Mesendoderm (in vitro differentiated cells): Measurements from ENCODE around the gene MRPL37.

ENCODE experiments used
- DNase-seq: peaks from one replicate; pipeline ENCODE4 v3.0.0; 2013
- H2AK5ac ChIP-seq: 2 replicates; pipeline ENCODE4 v1.6.1; 2013; ENCODE audit warnings: low read length, inconsistent platforms
- H2BK120ac ChIP-seq: 2 replicates; pipeline ENCODE4 v1.6.1; 2013; ENCODE audit warnings: low read depth, mild to moderate bottlenecking, low read length, moderate library complexity, mixed read lengths
- H2BK15ac ChIP-seq: replicated peaks from 2 replicates; pipeline ENCODE4 v1.6.1; 2013; ENCODE audit warnings: low read depth, mild to moderate bottlenecking, moderate library complexity
- H2BK5ac ChIP-seq: 2 replicates; pipeline ENCODE4 v1.6.1; 2013; ENCODE audit warnings: low read length, inconsistent platforms
- H3K18ac ChIP-seq: 2 replicates; pipeline ENCODE4 v1.6.1; 2013; ENCODE audit warnings: mild to moderate bottlenecking, low read length, mixed read lengths
- H3K23ac ChIP-seq: one replicate; pipeline ENCODE4 v1.6.1; 2013; ENCODE audit warnings: low read length
- H3K27ac ChIP-seq: 2 replicates; pipeline ENCODE4 v1.5.1; 2013; ENCODE audit warnings: low read depth, mild to moderate bottlenecking, inconsistent platforms, low read length, moderate library complexity
- H3K27me3 ChIP-seq: 2 replicates; pipeline ENCODE4 v1.6.1; 2013; ENCODE audit warnings: low read length, control low read depth, mild to moderate bottlenecking, inconsistent platforms; ENCODE audit not compliant: insufficient read depth, poor library complexity
- H3K36me3 ChIP-seq: 2 replicates; pipeline ENCODE4 v1.6.1; 2013; ENCODE audit warnings: low read length, inconsistent platforms; ENCODE audit not compliant: control insufficient read depth, insufficient read depth
- H3K4ac ChIP-seq: one replicate; pipeline ENCODE4 v1.6.1; 2013; ENCODE audit warnings: low read depth, mild to moderate bottlenecking, low read length, moderate library complexity
- H3K4me1 ChIP-seq: 2 replicates; pipeline ENCODE4 v1.6.1; 2013; ENCODE audit warnings: low read depth, low read length, inconsistent platforms; ENCODE audit not compliant: control insufficient read depth
- H3K4me2 ChIP-seq: 2 replicates; pipeline ENCODE4 v1.6.1; 2013; ENCODE audit warnings: low read length
- H3K4me3 ChIP-seq: 2 replicates; pipeline ENCODE4 v1.5.1; 2013; ENCODE audit warnings: mild to moderate bottlenecking, low read length
- H3K56ac ChIP-seq: one replicate; pipeline ENCODE4 v1.6.1; 2013; ENCODE audit warnings: low read length
- H3K79me1 ChIP-seq: 2 replicates; pipeline ENCODE4 v1.6.1; 2013; ENCODE audit warnings: low read length, inconsistent platforms
- H3K79me2 ChIP-seq: 2 replicates; pipeline ENCODE4 v1.6.1; 2013; ENCODE audit warnings: mild to moderate bottlenecking, low read length; ENCODE audit not compliant: control insufficient read depth, insufficient read depth
- H3K9ac ChIP-seq: 2 replicates; pipeline ENCODE4 v1.6.1; 2013; ENCODE audit warnings: low read length, inconsistent platforms
- H4K5ac ChIP-seq: one replicate; pipeline ENCODE4 v1.6.1; 2013; ENCODE audit warnings: low read length
- H4K8ac ChIP-seq: one replicate; pipeline ENCODE4 v1.6.1; 2013; ENCODE audit warnings: low read depth, mild to moderate bottlenecking, control low read depth, low read length, moderate library complexity
- WGBS: extraction: QIAGEN DNeasy Blood & Tissue Kit; methylation state at CpG from one replicate; pipeline ENCODE4 v1.1.7; 2013; ENCODE audit warnings: low lambda C conversion rate, missing lambda C conversion rate; ENCODE audit not compliant: insufficient coverage; ENCODE audit errors: extremely low coverage; 5-methylcytosine and 5-hydroxymethylcytosine counted together

MRPL37 gene

GRCh38 chr1:54180701-54181360 lies 19.1 kb upstream of the MRPL37 start:
- DNase-seq: no peak
- Histone ChIP-seq H3K4ac (no peak overlapping the region), H3K18ac (no peak overlapping the region), H2AK5ac (no peak overlapping the region), H4K5ac (no peak overlapping the region), H3K4me1 (no peaks in the 10 kb centered on the region), H3K56ac (no peak overlapping the region), H2BK5ac (no peak overlapping the region), H3K79me2 (no peaks in the 10 kb centered on the region), H3K23ac (no peak overlapping the region), H3K4me3 (no peak overlapping the region), H3K27me3 (no peaks in the 10 kb centered on the region), H3K4me2 (no peak overlapping the region), H2BK120ac (no peak overlapping the region), H4K8ac (no peak overlapping the region), H3K36me3 (no peaks in the 10 kb centered on the region), H3K27ac (no peak overlapping the region), H3K9ac (no peak overlapping the region), H2BK15ac (no peak overlapping the region), H3K79me1 (no peaks in the 10 kb centered on the region)
- no CpG with 5 or more reads among the region's 5 CpGs for WGBS

GRCh38 chr1:54186056-54186455 lies 13.9 kb upstream of the MRPL37 start:
- H3K79me2 ChIP-seq: no peaks in the 10 kb centered on the region
- no peaks in the 10 kb centered on the region for H3K27me3 ChIP-seq
- no peak overlapping the region for H4K8ac ChIP-seq
- H2BK120ac ChIP-seq: no peak overlapping the region
- H2BK5ac ChIP-seq: no peak overlapping the region
- H3K4me1 ChIP-seq: no peaks in the 10 kb centered on the region
- H2AK5ac ChIP-seq: no peak overlapping the region
- H4K5ac ChIP-seq: no peak overlapping the region
- H3K23ac ChIP-seq: no peak overlapping the region
- no peaks in the 10 kb centered on the region for H3K79me1 ChIP-seq
- no peak overlapping the region for H3K56ac ChIP-seq
- no peaks in the 10 kb centered on the region for H3K36me3 ChIP-seq
- no peak overlapping the region for H3K4me3 ChIP-seq
- H3K9ac ChIP-seq: no peak overlapping the region
- no peak overlapping the region for H2BK15ac ChIP-seq
- H3K4ac ChIP-seq: no peak overlapping the region
- no peak overlapping the region for H3K18ac ChIP-seq
- no peak for DNase-seq
- H3K27ac ChIP-seq: no peak overlapping the region
- WGBS: no CpG with 5 or more reads among the region's 3 CpGs
- no peak overlapping the region for H3K4me2 ChIP-seq

DNA sequence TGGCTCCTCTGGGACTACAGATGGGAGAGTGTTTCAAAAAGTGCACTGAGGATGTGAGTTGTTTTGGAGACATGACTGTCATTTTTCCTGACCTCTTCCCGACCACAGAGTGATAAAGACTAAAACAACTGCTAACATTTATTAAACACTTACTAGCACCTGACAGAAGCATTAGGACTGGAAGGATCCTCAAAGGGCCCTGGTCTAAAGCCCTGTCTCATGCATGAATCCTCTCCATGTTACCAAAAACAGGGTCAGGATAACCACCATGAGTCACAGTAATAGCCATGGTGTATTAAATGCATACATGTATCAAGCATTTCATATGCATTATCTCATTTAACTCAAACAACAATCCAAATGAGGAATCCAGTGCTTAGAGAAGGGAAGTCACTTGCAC lies 11.7 kb upstream of the MRPL37 start:
- Histone ChIP-seq H3K9ac (no peak overlapping the region), H2BK15ac (no peak overlapping the region), H3K4me2 (no peak overlapping the region), H2AK5ac (no peak overlapping the region), H3K27me3 (no peaks in the 10 kb centered on the region), H4K8ac (no peak overlapping the region), H3K36me3 (no peaks in the 10 kb centered on the region), H2BK5ac (no peak overlapping the region), H4K5ac (no peak overlapping the region), H3K79me1 (no peaks in the 10 kb centered on the region), H3K18ac (no peak overlapping the region), H3K4me3 (no peak overlapping the region), H3K27ac (no peak overlapping the region), H3K23ac (no peak overlapping the region), H3K79me2 (no peaks in the 10 kb centered on the region), H3K4ac (no peak overlapping the region), H2BK120ac (no peak overlapping the region), H3K56ac (no peak overlapping the region), H3K4me1 (no peaks in the 10 kb centered on the region)
- no peak for DNase-seq
- no CpG with 5 or more reads among the region's 1 CpG for WGBS

DNA sequence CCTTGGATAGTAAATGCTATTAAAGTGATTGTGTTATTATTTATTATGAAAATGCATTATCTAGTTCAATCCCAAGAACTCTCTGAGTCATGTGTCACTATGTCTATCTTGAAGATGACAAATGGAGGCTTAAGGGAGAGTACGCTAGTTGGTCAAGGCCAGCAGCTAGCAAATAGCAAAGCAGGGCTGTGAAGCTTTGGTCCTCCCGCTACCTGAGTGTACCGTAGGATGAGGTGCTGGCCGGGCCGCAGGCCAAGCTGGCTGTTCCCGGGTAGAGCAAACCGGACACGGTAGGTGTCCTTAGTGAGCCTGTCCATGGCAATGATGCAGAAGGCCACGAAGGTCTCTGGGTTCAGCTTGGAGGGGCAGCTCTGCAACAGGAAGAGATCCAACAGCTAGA lies 9.4 kb upstream of the MRPL37 start:
- Histone ChIP-seq H2BK120ac (no peak overlapping the region), H3K4me2 (no peak overlapping the region)
- WGBS: no CpG with 5 or more reads among the region's 9 CpGs

DNA sequence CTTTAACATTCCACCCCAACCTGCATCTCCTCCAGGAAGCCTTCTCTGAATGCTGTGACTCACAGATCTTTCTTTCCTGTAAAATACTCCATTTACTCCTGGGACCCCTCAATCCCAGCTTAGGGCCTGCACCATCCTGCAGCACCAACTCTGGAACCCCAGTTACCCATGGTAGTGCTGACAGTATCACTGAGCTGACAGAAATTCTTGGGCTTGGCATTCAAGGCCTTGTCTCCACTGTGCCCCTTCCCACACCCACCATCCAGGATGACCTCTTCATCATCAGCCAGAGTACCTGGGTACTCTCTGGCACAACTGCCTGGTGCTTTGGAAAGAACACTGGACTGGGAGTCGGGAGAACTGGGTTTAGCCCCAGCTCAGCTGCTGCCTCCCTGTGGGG lies 8.4 kb upstream of the MRPL37 start:
- Histone ChIP-seq H3K79me1 (no peaks in the 10 kb centered on the region), H3K18ac (no peak overlapping the region), H3K4me1 (no peaks in the 10 kb centered on the region), H4K8ac (no peak overlapping the region), H2BK15ac (no peak overlapping the region), H2BK5ac (no peak overlapping the region), H3K56ac (no peak overlapping the region), H3K79me2 (no peaks in the 10 kb centered on the region), H4K5ac (no peak overlapping the region), H2AK5ac (no peak overlapping the region), H3K4me3 (no peak overlapping the region), H3K4ac (no peak overlapping the region), H3K9ac (no peak overlapping the region), H2BK120ac (no peak overlapping the region), H3K27me3 (no peaks in the 10 kb centered on the region), H3K36me3 (no peaks in the 10 kb centered on the region), H3K23ac (no peak overlapping the region), H3K4me2 (no peak overlapping the region), H3K27ac (no peak overlapping the region)
- no CpG with 5 or more reads among the region's 1 CpG for WGBS
- DNase-seq: no peak

More for the DNA sequence above, 9.4 kb upstream of the MRPL37 start:
- no peak overlapping the region for H4K5ac ChIP-seq
- H2AK5ac ChIP-seq: no peak overlapping the region
- no peak overlapping the region for H4K8ac ChIP-seq
- no peak overlapping the region for H3K18ac ChIP-seq
- H3K79me2 ChIP-seq: no peaks in the 10 kb centered on the region
- H3K56ac ChIP-seq: no peak overlapping the region
- no peaks in the 10 kb centered on the region for H3K4me1 ChIP-seq
- H3K4ac ChIP-seq: no peak overlapping the region
- H2BK15ac ChIP-seq: no peak overlapping the region
- H3K9ac ChIP-seq: no peak overlapping the region
- no peaks in the 10 kb centered on the region for H3K27me3 ChIP-seq
- no peaks in the 10 kb centered on the region for H3K36me3 ChIP-seq
- no peak overlapping the region for H3K23ac ChIP-seq
- no peaks in the 10 kb centered on the region for H3K79me1 ChIP-seq
- H3K27ac ChIP-seq: no peak overlapping the region
- no peak for DNase-seq
- no peak overlapping the region for H3K4me3 ChIP-seq
- H2BK5ac ChIP-seq: no peak overlapping the region

DNA sequence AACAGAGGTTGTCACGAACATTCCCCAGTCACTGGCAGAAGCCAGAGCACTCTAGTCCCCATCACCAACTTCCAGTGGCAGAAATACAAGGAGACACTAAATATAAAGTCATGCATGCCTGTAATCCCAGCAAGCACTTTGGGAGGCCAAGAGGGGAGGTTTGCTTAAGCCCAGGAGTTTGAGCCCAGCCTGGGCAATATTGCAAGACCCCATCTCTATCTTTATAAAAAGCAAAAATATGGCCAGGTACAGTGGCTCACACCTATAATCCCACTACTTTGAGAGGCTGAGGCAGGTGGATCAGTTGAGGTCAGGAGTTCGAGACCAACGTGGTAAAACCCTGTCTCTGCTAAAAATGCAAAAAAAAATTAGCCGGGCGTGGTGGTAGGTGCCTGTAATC lies 6.5 kb upstream of the MRPL37 start:
- no peak overlapping the region for H4K5ac ChIP-seq
- no peak overlapping the region for H3K23ac ChIP-seq
- no peak overlapping the region for H3K9ac ChIP-seq
- H3K4ac ChIP-seq: no peak overlapping the region
- no peaks in the 10 kb centered on the region for H3K79me2 ChIP-seq
- no peaks in the 10 kb centered on the region for H3K79me1 ChIP-seq
- no CpG with 5 or more reads among the region's 5 CpGs for WGBS
- no peak overlapping the region for H4K8ac ChIP-seq
- no peak overlapping the region for H2BK120ac ChIP-seq
- no peak overlapping the region for H3K4me3 ChIP-seq
- H3K4me2 ChIP-seq: no peak overlapping the region
- DNase-seq: no peak
- no peak overlapping the region for H2BK15ac ChIP-seq
- H3K4me1 ChIP-seq: no peaks in the 10 kb centered on the region
- H3K18ac ChIP-seq: no peak overlapping the region
- no peak overlapping the region for H2AK5ac ChIP-seq
- no peaks in the 10 kb centered on the region for H3K27me3 ChIP-seq
- no peak overlapping the region for H3K27ac ChIP-seq
- no peak overlapping the region for H3K56ac ChIP-seq
- no peaks in the 10 kb centered on the region for H3K36me3 ChIP-seq
- H2BK5ac ChIP-seq: no peak overlapping the region
